Neutrophil (primary cell): ENCODE data around the gene SCTR.

Experiments used
- H3K27ac ChIP-seq: fragments of 200-600 bp; sonication (generic); 2 replicates; pipeline ENCODE4 v1.5.1; 2016; ENCODE audit warnings: mild to moderate bottlenecking, moderate library complexity
- H3K27me3 ChIP-seq: fragments of 200-600 bp; sonication (generic); 2 replicates; pipeline ENCODE4 v1.6.0; 2016; ENCODE audit warnings: mild to moderate bottlenecking
- H3K36me3 ChIP-seq: fragments of 200-600 bp; sonication (generic); 2 replicates; pipeline ENCODE4 v1.5.1; 2017
- H3K4me1 ChIP-seq, 2 experiments: fragments of 200-600 bp in 1 of 2; sonication (generic) in 1 of 2; 1 replicate in 1 of 2; 2 replicates in 1 of 2; pipeline versions ENCODE4 v1.5.1 to v1.6.1; 2013 to 2016; ENCODE audit warnings: low read depth in 1 of 2, low read length in 1 of 2, mild to moderate bottlenecking in 1 of 2, moderate library complexity in 1 of 2; ENCODE audit not compliant: control insufficient read depth in 1 of 2, insufficient read depth in 1 of 2
- H3K4me3 ChIP-seq, 2 experiments: fragments of 200-600 bp in 1 of 2; sonication (generic) in 1 of 2; 1 replicate in 1 of 2; 2 replicates in 1 of 2; pipeline ENCODE4 v1.5.1; 2013 to 2016; ENCODE audit warnings: low read depth in 1 of 2, low read length in 1 of 2, mild to moderate bottlenecking in 1 of 2, moderate library complexity in 1 of 2
- H3K9me3 ChIP-seq: fragments of 200-600 bp; sonication (generic); 2 replicates; pipeline ENCODE4 v1.5.1; 2016
- CTCF ChIP-seq: fragments of 200-600 bp; sonication (generic); IDR thresholded peaks from 2 replicates; pipeline ENCODE4 v1.5.1; 2016; ENCODE audit warnings: antibody characterized with exemption

The SCTR gene

GRCh38 chr2:119428488-119429224 lies 95.6 kb downstream of the SCTR start:
- Histone ChIP-seq H3K36me3 (no peaks in the 10 kb centered on the region), H3K9me3 (no peaks in the 10 kb centered on the region), H3K4me3 (no peak overlapping the region), H3K27me3 (peaks cover 95% of the 10 kb centered on the region), H3K4me1 (peaks cover 6 to 13% of the 10 kb centered on the region in 2 experiments), H3K27ac (no peak overlapping the region)
- no peak for TF ChIP-seq CTCF

GRCh38 chr2:119427756-119428155 lies 96.5 kb downstream of the SCTR start:
- H3K9me3 ChIP-seq: no peaks in the 10 kb centered on the region
- peaks cover 6 to 13% of the 10 kb centered on the region in 2 experiments for H3K4me1 ChIP-seq
- no peak overlapping the region for H3K4me3 ChIP-seq
- H3K27ac ChIP-seq: no peak overlapping the region
- no peak for TF ChIP-seq CTCF
- no peaks in the 10 kb centered on the region for H3K36me3 ChIP-seq
- peaks cover 88% of the 10 kb centered on the region for H3K27me3 ChIP-seq

- TF ChIP-seq CTCF: no peak
- Histone ChIP-seq H3K36me3 (no peaks in the 10 kb centered on the region), H3K4me3 (no peak overlapping the region), H3K4me1 (peaks cover under 1 to 7% of the 10 kb centered on the region in 2 experiments), H3K27me3 (peaks cover 86% of the 10 kb centered on the region), H3K27ac (no peak overlapping the region), H3K9me3 (no peaks in the 10 kb centered on the region)
Measured at GRCh38 chr2:119426801-119427395, 97.4 kb downstream of the SCTR start.

- no peaks in the 10 kb centered on the region for H3K36me3 ChIP-seq
- H3K27me3 ChIP-seq: peaks cover 82% of the 10 kb centered on the region
- H3K4me1 ChIP-seq: peaks cover 0 to 1% of the 10 kb centered on the region in 2 experiments
- H3K9me3 ChIP-seq: no peaks in the 10 kb centered on the region
- H3K4me3 ChIP-seq: no peak overlapping the region
- TF ChIP-seq CTCF: no peak
- H3K27ac ChIP-seq: no peak overlapping the region
Measured at GRCh38 chr2:119426396-119426675, 97.9 kb downstream of the SCTR start.

GRCh38 chr2:119425620-119426395 lies 98.5 kb downstream of the SCTR start:
- H3K27me3 ChIP-seq: peaks cover 82% of the 10 kb centered on the region
- H3K27ac ChIP-seq: no peak overlapping the region
- no peak for TF ChIP-seq CTCF
- H3K9me3 ChIP-seq: no peaks in the 10 kb centered on the region
- no peaks in the 10 kb centered on the region for H3K36me3 ChIP-seq
- H3K4me1 ChIP-seq: no peaks in the 10 kb centered on the region
- H3K4me3 ChIP-seq: no peak overlapping the region
